ENCODE data around the gene MIDN.
A peak's percentile ranks its signal among the peaks of the same experiment; 100 is the strongest.

The MIDN gene

DNA sequence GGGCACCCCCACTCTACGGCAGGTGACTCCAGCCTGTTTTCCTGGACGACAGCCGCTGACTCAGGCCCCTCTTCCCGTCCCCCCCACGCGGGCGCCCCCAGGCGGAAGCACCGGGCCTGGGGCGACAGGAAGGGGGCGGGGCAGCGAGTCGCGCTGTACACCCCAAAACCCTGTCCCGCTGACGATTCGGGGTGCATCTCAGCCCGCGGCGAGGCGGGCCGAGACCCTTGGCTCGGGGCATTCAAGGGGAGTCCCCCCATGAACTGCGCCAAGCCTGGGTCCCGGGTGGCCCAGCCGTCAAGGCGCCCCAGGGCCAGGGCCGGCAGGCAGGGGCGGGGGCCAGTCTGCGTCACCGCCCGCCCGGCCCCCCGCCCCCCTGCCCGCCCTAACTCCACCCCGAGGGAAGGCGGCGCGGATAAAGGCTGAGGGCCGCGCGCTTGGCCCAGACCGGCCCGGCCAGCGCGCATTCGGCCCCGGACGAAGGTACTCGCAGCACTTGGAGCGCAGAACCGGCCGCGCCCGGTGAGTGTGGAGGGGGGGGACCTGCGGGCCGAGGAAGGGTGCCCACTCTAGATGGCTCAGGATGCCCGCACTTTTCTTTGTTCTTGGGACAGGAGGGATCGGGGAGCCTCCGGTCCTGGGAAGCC, at the start of gene MIDN (continued):
- TF ChIP-seq, protein P1, sequence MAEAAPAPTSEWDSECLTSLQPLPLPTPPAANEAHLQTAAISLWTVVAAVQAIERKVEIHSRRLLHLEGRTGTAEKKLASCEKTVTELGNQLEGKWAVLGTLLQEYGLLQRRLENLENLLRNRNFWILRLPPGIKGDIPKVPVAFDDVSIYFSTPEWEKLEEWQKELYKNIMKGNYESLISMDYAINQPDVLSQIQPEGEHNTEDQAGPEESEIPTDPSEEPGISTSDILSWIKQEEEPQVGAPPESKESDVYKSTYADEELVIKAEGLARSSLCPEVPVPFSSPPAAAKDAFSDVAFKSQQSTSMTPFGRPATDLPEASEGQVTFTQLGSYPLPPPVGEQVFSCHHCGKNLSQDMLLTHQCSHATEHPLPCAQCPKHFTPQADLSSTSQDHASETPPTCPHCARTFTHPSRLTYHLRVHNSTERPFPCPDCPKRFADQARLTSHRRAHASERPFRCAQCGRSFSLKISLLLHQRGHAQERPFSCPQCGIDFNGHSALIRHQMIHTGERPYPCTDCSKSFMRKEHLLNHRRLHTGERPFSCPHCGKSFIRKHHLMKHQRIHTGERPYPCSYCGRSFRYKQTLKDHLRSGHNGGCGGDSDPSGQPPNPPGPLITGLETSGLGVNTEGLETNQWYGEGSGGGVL (tag by site-specific recombination; IDR thresholded peaks at IDR 0.05): peak; percentile 67
- TF ChIP-seq ZSCAN16 (tag by site-specific recombination; IDR thresholded peaks at IDR 0.05): no peak
- TF ChIP-seq, protein P2, sequence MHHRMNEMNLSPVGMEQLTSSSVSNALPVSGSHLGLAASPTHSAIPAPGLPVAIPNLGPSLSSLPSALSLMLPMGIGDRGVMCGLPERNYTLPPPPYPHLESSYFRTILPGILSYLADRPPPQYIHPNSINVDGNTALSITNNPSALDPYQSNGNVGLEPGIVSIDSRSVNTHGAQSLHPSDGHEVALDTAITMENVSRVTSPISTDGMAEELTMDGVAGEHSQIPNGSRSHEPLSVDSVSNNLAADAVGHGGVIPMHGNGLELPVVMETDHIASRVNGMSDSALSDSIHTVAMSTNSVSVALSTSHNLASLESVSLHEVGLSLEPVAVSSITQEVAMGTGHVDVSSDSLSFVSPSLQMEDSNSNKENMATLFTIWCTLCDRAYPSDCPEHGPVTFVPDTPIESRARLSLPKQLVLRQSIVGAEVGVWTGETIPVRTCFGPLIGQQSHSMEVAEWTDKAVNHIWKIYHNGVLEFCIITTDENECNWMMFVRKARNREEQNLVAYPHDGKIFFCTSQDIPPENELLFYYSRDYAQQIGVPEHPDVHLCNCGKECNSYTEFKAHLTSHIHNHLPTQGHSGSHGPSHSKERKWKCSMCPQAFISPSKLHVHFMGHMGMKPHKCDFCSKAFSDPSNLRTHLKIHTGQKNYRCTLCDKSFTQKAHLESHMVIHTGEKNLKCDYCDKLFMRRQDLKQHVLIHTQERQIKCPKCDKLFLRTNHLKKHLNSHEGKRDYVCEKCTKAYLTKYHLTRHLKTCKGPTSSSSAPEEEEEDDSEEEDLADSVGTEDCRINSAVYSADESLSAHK (tag by site-specific recombination; IDR thresholded peaks at IDR 0.05): no peak
- no peak for TF ChIP-seq OVOL3 (tag by site-specific recombination; IDR thresholded peaks at IDR 0.05)
- TF ChIP-seq, protein P3, sequence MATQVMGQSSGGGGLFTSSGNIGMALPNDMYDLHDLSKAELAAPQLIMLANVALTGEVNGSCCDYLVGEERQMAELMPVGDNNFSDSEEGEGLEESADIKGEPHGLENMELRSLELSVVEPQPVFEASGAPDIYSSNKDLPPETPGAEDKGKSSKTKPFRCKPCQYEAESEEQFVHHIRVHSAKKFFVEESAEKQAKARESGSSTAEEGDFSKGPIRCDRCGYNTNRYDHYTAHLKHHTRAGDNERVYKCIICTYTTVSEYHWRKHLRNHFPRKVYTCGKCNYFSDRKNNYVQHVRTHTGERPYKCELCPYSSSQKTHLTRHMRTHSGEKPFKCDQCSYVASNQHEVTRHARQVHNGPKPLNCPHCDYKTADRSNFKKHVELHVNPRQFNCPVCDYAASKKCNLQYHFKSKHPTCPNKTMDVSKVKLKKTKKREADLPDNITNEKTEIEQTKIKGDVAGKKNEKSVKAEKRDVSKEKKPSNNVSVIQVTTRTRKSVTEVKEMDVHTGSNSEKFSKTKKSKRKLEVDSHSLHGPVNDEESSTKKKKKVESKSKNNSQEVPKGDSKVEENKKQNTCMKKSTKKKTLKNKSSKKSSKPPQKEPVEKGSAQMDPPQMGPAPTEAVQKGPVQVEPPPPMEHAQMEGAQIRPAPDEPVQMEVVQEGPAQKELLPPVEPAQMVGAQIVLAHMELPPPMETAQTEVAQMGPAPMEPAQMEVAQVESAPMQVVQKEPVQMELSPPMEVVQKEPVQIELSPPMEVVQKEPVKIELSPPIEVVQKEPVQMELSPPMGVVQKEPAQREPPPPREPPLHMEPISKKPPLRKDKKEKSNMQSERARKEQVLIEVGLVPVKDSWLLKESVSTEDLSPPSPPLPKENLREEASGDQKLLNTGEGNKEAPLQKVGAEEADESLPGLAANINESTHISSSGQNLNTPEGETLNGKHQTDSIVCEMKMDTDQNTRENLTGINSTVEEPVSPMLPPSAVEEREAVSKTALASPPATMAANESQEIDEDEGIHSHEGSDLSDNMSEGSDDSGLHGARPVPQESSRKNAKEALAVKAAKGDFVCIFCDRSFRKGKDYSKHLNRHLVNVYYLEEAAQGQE (tag by site-specific recombination; IDR thresholded peaks at IDR 0.05): no peak
- TF ChIP-seq, protein P4, sequence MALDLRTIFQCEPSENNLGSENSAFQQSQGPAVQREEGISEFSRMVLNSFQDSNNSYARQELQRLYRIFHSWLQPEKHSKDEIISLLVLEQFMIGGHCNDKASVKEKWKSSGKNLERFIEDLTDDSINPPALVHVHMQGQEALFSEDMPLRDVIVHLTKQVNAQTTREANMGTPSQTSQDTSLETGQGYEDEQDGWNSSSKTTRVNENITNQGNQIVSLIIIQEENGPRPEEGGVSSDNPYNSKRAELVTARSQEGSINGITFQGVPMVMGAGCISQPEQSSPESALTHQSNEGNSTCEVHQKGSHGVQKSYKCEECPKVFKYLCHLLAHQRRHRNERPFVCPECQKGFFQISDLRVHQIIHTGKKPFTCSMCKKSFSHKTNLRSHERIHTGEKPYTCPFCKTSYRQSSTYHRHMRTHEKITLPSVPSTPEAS (tag by site-specific recombination; IDR thresholded peaks at IDR 0.05): no peak
- TF ChIP-seq TRIM28 (IDR thresholded peaks at IDR 0.05; ENCODE audit: borderline replicate concordance, low read length): no peak
- no peak for TF ChIP-seq ZNF510 (tag by site-specific recombination; IDR thresholded peaks at IDR 0.05; ENCODE audit: insufficient replicate concordance)
- TF ChIP-seq, protein P5, sequence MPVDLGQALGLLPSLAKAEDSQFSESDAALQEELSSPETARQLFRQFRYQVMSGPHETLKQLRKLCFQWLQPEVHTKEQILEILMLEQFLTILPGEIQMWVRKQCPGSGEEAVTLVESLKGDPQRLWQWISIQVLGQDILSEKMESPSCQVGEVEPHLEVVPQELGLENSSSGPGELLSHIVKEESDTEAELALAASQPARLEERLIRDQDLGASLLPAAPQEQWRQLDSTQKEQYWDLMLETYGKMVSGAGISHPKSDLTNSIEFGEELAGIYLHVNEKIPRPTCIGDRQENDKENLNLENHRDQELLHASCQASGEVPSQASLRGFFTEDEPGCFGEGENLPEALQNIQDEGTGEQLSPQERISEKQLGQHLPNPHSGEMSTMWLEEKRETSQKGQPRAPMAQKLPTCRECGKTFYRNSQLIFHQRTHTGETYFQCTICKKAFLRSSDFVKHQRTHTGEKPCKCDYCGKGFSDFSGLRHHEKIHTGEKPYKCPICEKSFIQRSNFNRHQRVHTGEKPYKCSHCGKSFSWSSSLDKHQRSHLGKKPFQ (tag by site-specific recombination; IDR thresholded peaks at IDR 0.05): no peak
- TF ChIP-seq, protein P6, sequence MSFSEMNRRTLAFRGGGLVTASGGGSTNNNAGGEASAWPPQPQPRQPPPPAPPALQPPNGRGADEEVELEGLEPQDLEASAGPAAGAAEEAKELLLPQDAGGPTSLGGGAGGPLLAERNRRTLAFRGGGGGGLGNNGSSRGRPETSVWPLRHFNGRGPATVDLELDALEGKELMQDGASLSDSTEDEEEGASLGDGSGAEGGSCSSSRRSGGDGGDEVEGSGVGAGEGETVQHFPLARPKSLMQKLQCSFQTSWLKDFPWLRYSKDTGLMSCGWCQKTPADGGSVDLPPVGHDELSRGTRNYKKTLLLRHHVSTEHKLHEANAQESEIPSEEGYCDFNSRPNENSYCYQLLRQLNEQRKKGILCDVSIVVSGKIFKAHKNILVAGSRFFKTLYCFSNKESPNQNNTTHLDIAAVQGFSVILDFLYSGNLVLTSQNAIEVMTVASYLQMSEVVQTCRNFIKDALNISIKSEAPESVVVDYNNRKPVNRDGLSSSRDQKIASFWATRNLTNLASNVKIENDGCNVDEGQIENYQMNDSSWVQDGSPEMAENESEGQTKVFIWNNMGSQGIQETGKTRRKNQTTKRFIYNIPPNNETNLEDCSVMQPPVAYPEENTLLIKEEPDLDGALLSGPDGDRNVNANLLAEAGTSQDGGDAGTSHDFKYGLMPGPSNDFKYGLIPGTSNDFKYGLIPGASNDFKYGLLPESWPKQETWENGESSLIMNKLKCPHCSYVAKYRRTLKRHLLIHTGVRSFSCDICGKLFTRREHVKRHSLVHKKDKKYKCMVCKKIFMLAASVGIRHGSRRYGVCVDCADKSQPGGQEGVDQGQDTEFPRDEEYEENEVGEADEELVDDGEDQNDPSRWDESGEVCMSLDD (tag by site-specific recombination; IDR thresholded peaks at IDR 0.05): peak; percentile 79
- TF ChIP-seq ZNF768 (tag by site-specific recombination; IDR thresholded peaks at IDR 0.05): no peak
- TF ChIP-seq ZNF747 (tag by site-specific recombination; IDR thresholded peaks at IDR 0.05): no peak
- TF ChIP-seq, protein P7, sequence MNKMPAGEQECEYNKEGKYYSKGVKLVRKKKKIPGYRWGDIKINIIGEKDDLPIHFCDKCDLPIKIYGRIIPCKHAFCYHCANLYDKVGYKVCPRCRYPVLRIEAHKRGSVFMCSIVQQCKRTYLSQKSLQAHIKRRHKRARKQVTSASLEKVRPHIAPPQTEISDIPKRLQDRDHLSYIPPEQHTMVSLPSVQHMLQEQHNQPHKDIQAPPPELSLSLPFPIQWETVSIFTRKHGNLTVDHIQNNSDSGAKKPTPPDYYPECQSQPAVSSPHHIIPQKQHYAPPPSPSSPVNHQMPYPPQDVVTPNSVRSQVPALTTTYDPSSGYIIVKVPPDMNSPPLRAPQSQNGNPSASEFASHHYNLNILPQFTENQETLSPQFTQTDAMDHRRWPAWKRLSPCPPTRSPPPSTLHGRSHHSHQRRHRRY (tag by site-specific recombination; IDR thresholded peaks at IDR 0.05): no peak
- no peak for TF ChIP-seq ZNF548 (tag by site-specific recombination; IDR thresholded peaks at IDR 0.05)
- TF ChIP-seq ZNF23 (tag by site-specific recombination; IDR thresholded peaks at IDR 0.05; ENCODE audit: borderline replicate concordance): no peak
- no peak for TF ChIP-seq ZNF248 (tag by site-specific recombination; IDR thresholded peaks at IDR 0.05)
- no peak for TF ChIP-seq ZNF473 (tag by site-specific recombination; IDR thresholded peaks at IDR 0.05)
- no peak for TF ChIP-seq ZNF157 (tag by site-specific recombination; IDR thresholded peaks at IDR 0.05)
- TF ChIP-seq ZNF239 (tag by site-specific recombination; IDR thresholded peaks at IDR 0.05): no peak
- no peak for TF ChIP-seq ZNF274 (IDR thresholded peaks at IDR 0.05; ENCODE audit: low read length)
- TF ChIP-seq ZNF274 (tag by site-specific recombination; IDR thresholded peaks at IDR 0.05; ENCODE audit: borderline replicate concordance): no peak
- no peak for TF ChIP-seq ZNF48 (tag by site-specific recombination; IDR thresholded peaks at IDR 0.05)
- TF ChIP-seq HOXC10 (CRISPR knock-in tag; IDR thresholded peaks at IDR 0.05): no peak
- TF ChIP-seq ZNF621 (tag by site-specific recombination; IDR thresholded peaks at IDR 0.05): no peak
